Brain microvascular endothelial cell (primary cell): ENCODE data around the gene SMIM45.

Experiments used
- DNase-seq: peaks from one replicate; pipeline ENCODE4 v3.0.0-alpha.2; 2020
- H3K27ac ChIP-seq: fragments of 250-450 bp; sonication (Bioruptor Pico); 2 replicates; pipeline ENCODE4 v1.5.1; 2020; ENCODE audit warnings: mild to moderate bottlenecking, moderate library complexity
- H3K27me3 ChIP-seq: fragments of 250-450 bp; sonication (Bioruptor Pico); replicated peaks from 2 replicates; pipeline ENCODE4 v1.5.1; 2020; ENCODE audit warnings: mild to moderate bottlenecking
- H3K36me3 ChIP-seq: fragments of 250-450 bp; sonication (Bioruptor Pico); replicated peaks from 2 replicates; pipeline ENCODE4 v1.5.1; 2020; ENCODE audit warnings: mild to moderate bottlenecking
- H3K4me3 ChIP-seq: 2 replicates; pipeline ENCODE4 v1.5.1; 2011; ENCODE audit warnings: low read depth, mild to moderate bottlenecking, control low read depth, low read length, moderate library complexity
- in situ Hi-C: cut with HindIII; loops from 2 replicates; pipeline ENCODE4 v1.10.0; 2017; ENCODE audit warnings: low sequenced_read_pairs, low pct_ligation_motif_present
- TF ChIP-seq, protein P1 (sequence below): IDR thresholded peaks from 2 replicates; pipeline ENCODE4 v1.5.1; 2011; ENCODE audit warnings: low read depth, mild to moderate bottlenecking, moderate library complexity, low read length, control low read depth, inconsistent platforms; ENCODE audit errors: missing control alignments

SMIM45 gene

DNA sequence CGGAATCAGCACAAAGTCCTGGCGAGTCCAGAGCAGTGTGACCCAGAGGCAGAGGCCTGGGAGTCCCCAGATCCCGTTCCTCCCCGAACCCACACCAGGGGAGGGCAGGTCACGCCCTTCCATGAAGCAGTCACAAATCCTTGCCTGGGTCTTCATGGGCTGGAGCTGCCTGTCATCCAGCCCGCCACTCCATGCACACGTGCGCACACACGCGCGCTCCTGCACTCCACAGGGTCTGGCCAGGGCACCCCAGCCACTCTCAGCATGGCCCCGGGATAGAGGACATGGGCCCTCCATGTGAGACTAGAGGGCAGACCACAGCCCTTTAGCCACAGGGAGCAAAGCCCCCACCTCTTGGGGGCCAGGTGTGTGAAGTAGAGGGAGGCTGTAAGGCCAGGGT is 19.6 kb upstream of the SMIM45 start:
- Histone ChIP-seq H3K27ac (no peak overlapping the region), H3K27me3 (no peaks in the 10 kb centered on the region), H3K4me3 (no peak overlapping the region), H3K36me3 (no peaks in the 10 kb centered on the region)
- no peak for DNase-seq
- in situ Hi-C loops = no loop called here
- TF ChIP-seq, protein P1, sequence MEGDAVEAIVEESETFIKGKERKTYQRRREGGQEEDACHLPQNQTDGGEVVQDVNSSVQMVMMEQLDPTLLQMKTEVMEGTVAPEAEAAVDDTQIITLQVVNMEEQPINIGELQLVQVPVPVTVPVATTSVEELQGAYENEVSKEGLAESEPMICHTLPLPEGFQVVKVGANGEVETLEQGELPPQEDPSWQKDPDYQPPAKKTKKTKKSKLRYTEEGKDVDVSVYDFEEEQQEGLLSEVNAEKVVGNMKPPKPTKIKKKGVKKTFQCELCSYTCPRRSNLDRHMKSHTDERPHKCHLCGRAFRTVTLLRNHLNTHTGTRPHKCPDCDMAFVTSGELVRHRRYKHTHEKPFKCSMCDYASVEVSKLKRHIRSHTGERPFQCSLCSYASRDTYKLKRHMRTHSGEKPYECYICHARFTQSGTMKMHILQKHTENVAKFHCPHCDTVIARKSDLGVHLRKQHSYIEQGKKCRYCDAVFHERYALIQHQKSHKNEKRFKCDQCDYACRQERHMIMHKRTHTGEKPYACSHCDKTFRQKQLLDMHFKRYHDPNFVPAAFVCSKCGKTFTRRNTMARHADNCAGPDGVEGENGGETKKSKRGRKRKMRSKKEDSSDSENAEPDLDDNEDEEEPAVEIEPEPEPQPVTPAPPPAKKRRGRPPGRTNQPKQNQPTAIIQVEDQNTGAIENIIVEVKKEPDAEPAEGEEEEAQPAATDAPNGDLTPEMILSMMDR = no peak

DNA sequence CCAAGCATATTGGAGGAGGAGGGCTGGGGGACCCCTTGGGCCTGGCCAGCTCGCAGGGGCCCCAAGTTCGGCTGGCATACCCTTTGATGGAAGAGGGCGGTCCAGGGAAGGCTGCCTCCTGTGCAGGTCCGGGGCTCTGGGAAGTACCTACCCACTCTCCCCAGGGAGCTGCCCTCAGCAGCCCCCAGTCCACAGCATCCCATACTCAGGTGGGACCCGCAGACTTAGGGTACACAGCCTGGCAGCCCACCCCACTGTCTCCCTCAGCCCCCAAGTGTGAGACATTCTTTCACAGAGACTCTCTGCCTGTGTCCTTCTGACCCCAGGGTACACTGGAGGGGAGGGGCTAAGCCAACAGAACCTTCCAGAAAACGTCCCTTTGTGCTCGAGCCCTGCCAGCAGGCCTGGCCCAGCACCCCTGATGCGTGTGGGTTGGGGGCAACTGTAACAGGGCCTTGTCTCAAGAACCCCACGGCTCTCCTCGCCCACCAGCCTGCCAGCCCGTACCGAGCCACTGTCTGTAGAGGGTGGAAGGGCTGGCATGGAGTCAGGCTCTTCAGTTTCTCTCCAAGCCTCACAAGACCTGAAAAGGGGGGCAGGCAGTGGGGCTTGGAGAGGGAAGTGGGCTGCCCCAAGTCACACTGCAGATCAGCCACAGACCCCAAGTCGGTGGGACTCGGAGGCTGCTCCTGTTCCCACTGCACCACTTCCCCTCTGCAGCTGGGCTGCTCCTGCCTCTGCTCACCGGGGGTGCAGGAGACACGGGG is 18.4 kb upstream of the SMIM45 start:
- TF ChIP-seq, protein P1 = no peak
- H3K36me3 ChIP-seq = no peaks in the 10 kb centered on the region
- in situ Hi-C loops = no loop called here
- H3K4me3 ChIP-seq = no peak overlapping the region
- no peak overlapping the region for H3K27ac ChIP-seq
- H3K27me3 ChIP-seq = no peaks in the 10 kb centered on the region
- no peak for DNase-seq

DNA sequence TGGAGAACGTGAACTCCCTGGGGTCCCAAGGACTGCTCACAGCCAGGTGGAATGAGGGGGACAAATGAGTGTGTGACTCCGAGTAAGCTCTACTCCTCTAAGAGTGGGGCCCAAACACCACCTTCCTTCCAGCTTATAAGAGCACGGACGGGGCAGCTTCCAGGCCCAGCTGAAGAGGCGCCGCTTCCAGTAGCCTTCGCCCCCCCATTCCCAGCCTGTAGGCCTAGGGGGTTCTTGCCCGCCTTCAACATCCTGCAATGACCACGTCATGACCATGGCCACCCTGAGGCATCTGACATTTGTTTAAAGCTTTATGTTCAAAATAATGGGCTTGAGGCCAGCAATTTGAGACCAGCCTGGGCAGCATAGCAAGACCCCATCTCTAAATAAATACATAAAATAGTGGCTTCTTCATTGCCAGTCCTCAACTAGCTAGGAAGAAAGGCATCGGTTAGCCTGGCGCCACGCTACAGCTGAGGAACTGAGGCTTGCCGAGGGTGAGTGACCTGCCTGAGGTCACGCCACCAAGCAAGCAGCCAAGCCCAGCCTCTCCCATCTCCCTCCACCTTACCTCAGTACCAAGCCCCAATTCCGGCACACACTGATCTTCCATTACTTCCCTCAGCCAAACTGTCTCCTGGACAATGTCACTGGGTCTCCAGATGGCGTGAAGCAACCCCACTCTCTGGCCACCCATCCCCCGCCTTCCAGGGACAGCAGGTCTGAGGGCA is 17.5 kb upstream of the SMIM45 start:
- TF ChIP-seq, protein P1 = no peak
- in situ Hi-C loops = no loop called here
- no peak overlapping the region for H3K27ac ChIP-seq
- no peak for DNase-seq
- H3K27me3 ChIP-seq = no peaks in the 10 kb centered on the region
- H3K4me3 ChIP-seq = no peak overlapping the region
- H3K36me3 ChIP-seq = no peaks in the 10 kb centered on the region

DNA sequence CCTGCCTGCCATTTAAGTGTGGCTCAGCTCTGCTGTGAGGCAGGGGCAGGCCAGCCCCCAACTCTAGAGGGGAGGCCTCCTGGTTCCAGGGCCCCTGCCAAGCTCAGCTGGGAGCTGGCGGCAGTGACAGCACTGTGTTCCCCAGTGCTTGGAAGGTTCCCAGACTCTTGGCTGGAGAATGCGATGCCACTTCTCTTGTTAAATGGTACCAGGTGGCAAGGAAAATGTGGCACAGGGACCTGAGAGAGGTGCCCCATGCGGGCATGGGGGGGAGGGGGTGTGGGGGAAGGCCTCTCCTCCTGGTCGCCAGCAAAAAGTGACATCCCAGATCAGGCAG is 17.0 kb upstream of the SMIM45 start:
- no peak for DNase-seq
- Histone ChIP-seq H3K36me3 (no peaks in the 10 kb centered on the region), H3K27ac (no peak overlapping the region), H3K4me3 (no peak overlapping the region), H3K27me3 (no peaks in the 10 kb centered on the region)
- in situ Hi-C loops = no loop called here
- TF ChIP-seq, protein P1 = no peak

DNA sequence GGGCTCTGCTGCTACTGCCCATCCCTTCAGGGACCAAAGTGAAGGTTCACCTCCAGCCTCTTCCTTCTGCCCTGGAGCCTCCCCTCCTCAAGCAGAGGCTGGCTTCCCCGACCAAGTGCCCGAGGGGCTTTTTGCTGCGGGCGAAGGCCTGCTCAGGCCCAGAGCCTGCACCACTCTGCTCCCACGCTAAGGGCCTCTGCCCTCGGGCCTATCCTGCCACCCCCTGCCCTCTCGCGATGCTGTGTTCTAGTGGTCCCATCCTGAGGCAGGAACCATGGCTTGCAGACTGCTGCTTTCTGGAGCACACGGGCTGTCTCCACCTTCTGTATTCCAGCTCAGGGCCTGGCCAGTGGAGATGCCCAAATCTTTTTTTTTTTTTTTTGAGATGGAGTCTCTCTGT is 16.4 kb upstream of the SMIM45 start:
- H3K4me3 ChIP-seq = no peak overlapping the region
- no peaks in the 10 kb centered on the region for H3K36me3 ChIP-seq
- in situ Hi-C loops = no loop called here
- no peak for DNase-seq
- TF ChIP-seq, protein P1 = no peak
- no peaks in the 10 kb centered on the region for H3K27me3 ChIP-seq
- no peak overlapping the region for H3K27ac ChIP-seq
